Mesodermal cell (in vitro differentiated cells): ENCODE measurements around the gene ESAM.
"Not testable (repeated sequence)": the region's sequence is repeated elsewhere in the genome, so short reads cannot be mapped to it uniquely, and the experiment has no call there.

Experiments used
- H3K27ac ChIP-seq: 2 replicates; pipeline ENCODE4 v1.7.0; 2013; ENCODE audit warnings: mild to moderate bottlenecking, low read depth, low read length, moderate library complexity; ENCODE audit not compliant: severe bottlenecking
- H3K36me3 ChIP-seq: 2 replicates; pipeline ENCODE4 v1.7.1; 2013; ENCODE audit warnings: mild to moderate bottlenecking, low read length, moderate library complexity; ENCODE audit not compliant: control insufficient read depth, insufficient read depth
- H3K4me1 ChIP-seq: one replicate; pipeline ENCODE4 v1.7.1; 2013; ENCODE audit warnings: mild to moderate bottlenecking, low read length; ENCODE audit not compliant: insufficient read depth, control insufficient read depth, poor library complexity, severe bottlenecking
- H3K4me3 ChIP-seq: 2 replicates; pipeline ENCODE4 v1.7.0; 2013; ENCODE audit warnings: low read length, control low read depth, mild to moderate bottlenecking; ENCODE audit not compliant: insufficient read depth, poor library complexity, severe bottlenecking; ENCODE audit errors: extremely low read depth
- H3K9me3 ChIP-seq: 2 replicates; pipeline ENCODE4 v1.7.1; 2013; ENCODE audit warnings: mild to moderate bottlenecking, low read length, moderate library complexity; ENCODE audit not compliant: control insufficient read depth
- WGBS, 2 experiments: methylation state at CpG; one replicate each; pipeline ENCODE4 v1.1.5; 2013; ENCODE audit warnings: missing lambda C conversion rate in 2 of 2; ENCODE audit not compliant: insufficient coverage in 2 of 2; 5-methylcytosine and 5-hydroxymethylcytosine counted together

The ESAM gene

GRCh38 chr11:124770959-124771358 is 8.9 kb upstream of the ESAM start:
- not testable (repeated sequence) for H3K4me3 ChIP-seq, H3K9me3 ChIP-seq
- Histone ChIP-seq H3K36me3 (peaks cover 66% of the 10 kb centered on the region), H3K4me1 (peaks cover 19% of the 10 kb centered on the region), H3K27ac (peak overlapping the region; percentile 97)
- 93 to 95% methylated on average over 2 to 5 of the region's 6 CpGs for WGBS, 2 experiments

- WGBS, 2 experiments = 91 to 97% methylated on average over 8 of the region's 8 CpGs
- H3K27ac ChIP-seq = peak overlapping the region; percentile 97
Observed at GRCh38 chr11:124769806-124770774, 8.0 kb upstream of the ESAM start.

GRCh38 chr11:124768914-124769313 is 6.8 kb upstream of the ESAM start:
- Histone ChIP-seq H3K4me3 (no peak overlapping the region), H3K27ac (peak overlapping the region; percentile 97), H3K36me3 (peaks cover 67% of the 10 kb centered on the region), H3K9me3 (no peaks in the 10 kb centered on the region), H3K4me1 (peaks cover 19% of the 10 kb centered on the region)
- 91 to 96% methylated on average over 7 of the region's 8 CpGs for WGBS, 2 experiments

More at GRCh38 chr11:124769806-124770774, 8.0 kb upstream of the ESAM start:
- peaks cover 66% of the 10 kb centered on the region for H3K36me3 ChIP-seq
- peaks cover 19% of the 10 kb centered on the region for H3K4me1 ChIP-seq
- no peaks in the 10 kb centered on the region for H3K9me3 ChIP-seq
- no peak overlapping the region for H3K4me3 ChIP-seq

GRCh38 chr11:124766156-124766555 is 4.1 kb upstream of the ESAM start:
- no CpG with 5 or more reads among the region's 2 CpGs for WGBS, 2 experiments
- H3K27ac ChIP-seq = no peak overlapping the region
- peaks cover 26% of the 10 kb centered on the region for H3K4me1 ChIP-seq
- no peaks in the 10 kb centered on the region for H3K9me3 ChIP-seq
- peaks cover 47% of the 10 kb centered on the region for H3K36me3 ChIP-seq
- H3K4me3 ChIP-seq = no peak overlapping the region

- H3K36me3 ChIP-seq = peaks cover 41% of the 10 kb centered on the region
- no peak overlapping the region for H3K27ac ChIP-seq
- 9 to 16% methylated on average over 11 to 17 of the region's 21 CpGs for WGBS, 2 experiments
- no peaks in the 10 kb centered on the region for H3K9me3 ChIP-seq
- H3K4me1 ChIP-seq = peaks cover 28% of the 10 kb centered on the region
- H3K4me3 ChIP-seq = peak overlapping the region; percentile 54
Observed at GRCh38 chr11:124763156-124763947, 1.3 kb upstream of the ESAM start.

- H3K4me3 ChIP-seq = peak overlapping the region; percentile 54
- no peak overlapping the region for H3K27ac ChIP-seq
- peaks cover 37% of the 10 kb centered on the region for H3K36me3 ChIP-seq
- H3K9me3 ChIP-seq = no peaks in the 10 kb centered on the region
- 2 to 3% methylated on average over 35 to 41 of the region's 45 CpGs for WGBS, 2 experiments
- peaks cover 29% of the 10 kb centered on the region for H3K4me1 ChIP-seq
Observed at GRCh38 chr11:124762624-124763155, 600 bp upstream of the ESAM start.

GRCh38 chr11:124761301-124762104 is 587 bp downstream of the ESAM start:
- peaks cover 32% of the 10 kb centered on the region for H3K4me1 ChIP-seq
- peak overlapping the region; percentile 45 for H3K27ac ChIP-seq
- WGBS, 2 experiments = 2 to 12% methylated on average over 11 to 12 of the region's 25 CpGs
- peak overlapping the region; percentile 54 for H3K4me3 ChIP-seq
- H3K9me3 ChIP-seq = no peaks in the 10 kb centered on the region
- H3K36me3 ChIP-seq = peaks cover 31% of the 10 kb centered on the region

- Histone ChIP-seq H3K9me3 (no peaks in the 10 kb centered on the region), H3K4me1 (peaks cover 33% of the 10 kb centered on the region), H3K36me3 (peaks cover 24% of the 10 kb centered on the region), H3K27ac (peak overlapping the region; percentile 50), H3K4me3 (peak overlapping the region; percentile 54)
- 57 to 58% methylated on average over 2 of the region's 3 CpGs for WGBS, 2 experiments
Observed at GRCh38 chr11:124760806-124761205, 1.3 kb downstream of the ESAM start.

GRCh38 chr11:124760205-124760652 is 1.9 kb downstream of the ESAM start:
- Histone ChIP-seq H3K4me1 (peaks cover 33% of the 10 kb centered on the region), H3K36me3 (peaks cover 19% of the 10 kb centered on the region), H3K4me3 (peak overlapping the region; percentile 54), H3K9me3 (no peaks in the 10 kb centered on the region), H3K27ac (peak overlapping the region; percentile 50)
- WGBS, 2 experiments = 6 to 8% methylated on average over 20 to 25 of the region's 25 CpGs
